Measurements from ENCODE around the gene MAMLD1.

MAMLD1 gene

GRCh38 chrX:150362599-150363481 is at the start of gene MAMLD1:
TSS of gene MAMLD1 (plus strand) at chrX:150363317. CDS start at chrX:150445517, 82,200 bp downstream.
- DNase-seq (ENCODE audit: low read depth): peak; percentile 74
- no peak for TF ChIP-seq CTCF (conservative IDR thresholded peaks at IDR 0.05; ENCODE audit: control insufficient read depth, insufficient read depth, low read depth, low read length)
- H3K4me3 ChIP-seq (ENCODE audit: control insufficient read depth, low read depth, low read length): peak within 1 kb of the TSS; percentile 57

- no peak for TF ChIP-seq CTCF (conservative IDR thresholded peaks at IDR 0.05; ENCODE audit: control insufficient read depth, insufficient read depth, low read depth, low read length)
- DNase-seq (ENCODE audit: low read depth): no peak
- no peak overlapping the region for H3K4me3 ChIP-seq (ENCODE audit: control insufficient read depth, low read depth, low read length)
Observed at GRCh38 chrX:150313514-150313913, 49.6 kb upstream of the MAMLD1 start.

GRCh38 chrX:150314186-150314585 is 48.9 kb upstream of the MAMLD1 start:
- DNase-seq (ENCODE audit: low read depth): no peak
- TF ChIP-seq CTCF (conservative IDR thresholded peaks at IDR 0.05; ENCODE audit: control insufficient read depth, insufficient read depth, low read depth, low read length): no peak
- H3K4me3 ChIP-seq (ENCODE audit: control insufficient read depth, low read depth, low read length): no peak overlapping the region

DNA sequence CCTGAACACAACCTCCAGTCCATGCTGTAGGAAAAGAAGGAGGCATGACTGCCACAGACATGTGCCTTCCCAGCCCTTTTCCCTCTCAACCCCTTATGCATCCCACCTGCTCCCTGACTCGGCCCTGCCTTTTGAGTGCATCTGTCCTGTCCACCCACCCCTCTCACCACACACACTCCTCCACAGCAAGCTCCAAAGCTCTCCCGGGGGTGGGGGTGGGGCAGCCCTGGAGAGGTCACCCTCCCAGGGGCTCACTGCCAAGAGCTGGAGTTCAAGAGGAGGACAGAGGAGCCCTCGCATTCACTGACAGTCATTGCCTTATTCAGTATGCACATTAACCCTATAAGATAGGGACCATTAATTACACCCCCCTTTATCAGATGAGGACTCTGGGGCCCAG is 46.6 kb upstream of the MAMLD1 start:
- TF ChIP-seq CTCF (conservative IDR thresholded peaks at IDR 0.05; ENCODE audit: control insufficient read depth, insufficient read depth, low read depth, low read length): no peak
- no peak for DNase-seq (ENCODE audit: low read depth)
- no peak overlapping the region for H3K4me3 ChIP-seq (ENCODE audit: control insufficient read depth, low read depth, low read length)

DNA sequence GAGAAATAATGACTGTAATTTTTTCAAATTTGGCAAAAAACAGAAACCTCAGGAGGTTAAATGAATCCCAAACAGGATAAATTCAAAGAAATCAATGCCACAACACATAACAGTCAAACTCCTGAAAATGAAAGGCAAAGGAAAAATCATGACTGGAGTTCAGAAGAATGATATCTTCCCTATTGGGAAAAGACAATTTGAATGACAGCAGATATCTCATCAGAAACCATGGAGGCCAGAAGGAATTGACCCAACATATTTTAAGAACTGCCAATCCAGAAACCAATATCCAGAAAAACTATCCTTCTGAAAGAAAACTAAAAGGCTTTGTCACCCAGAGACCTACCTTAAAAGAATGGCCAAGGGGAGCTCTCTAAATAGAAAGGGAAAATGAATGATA is 40.1 kb upstream of the MAMLD1 start:
- DNase-seq (ENCODE audit: low read depth): no peak
- no peak overlapping the region for H3K4me3 ChIP-seq (ENCODE audit: control insufficient read depth, low read depth, low read length)
- TF ChIP-seq CTCF (conservative IDR thresholded peaks at IDR 0.05; ENCODE audit: control insufficient read depth, insufficient read depth, low read depth, low read length): no peak

DNA sequence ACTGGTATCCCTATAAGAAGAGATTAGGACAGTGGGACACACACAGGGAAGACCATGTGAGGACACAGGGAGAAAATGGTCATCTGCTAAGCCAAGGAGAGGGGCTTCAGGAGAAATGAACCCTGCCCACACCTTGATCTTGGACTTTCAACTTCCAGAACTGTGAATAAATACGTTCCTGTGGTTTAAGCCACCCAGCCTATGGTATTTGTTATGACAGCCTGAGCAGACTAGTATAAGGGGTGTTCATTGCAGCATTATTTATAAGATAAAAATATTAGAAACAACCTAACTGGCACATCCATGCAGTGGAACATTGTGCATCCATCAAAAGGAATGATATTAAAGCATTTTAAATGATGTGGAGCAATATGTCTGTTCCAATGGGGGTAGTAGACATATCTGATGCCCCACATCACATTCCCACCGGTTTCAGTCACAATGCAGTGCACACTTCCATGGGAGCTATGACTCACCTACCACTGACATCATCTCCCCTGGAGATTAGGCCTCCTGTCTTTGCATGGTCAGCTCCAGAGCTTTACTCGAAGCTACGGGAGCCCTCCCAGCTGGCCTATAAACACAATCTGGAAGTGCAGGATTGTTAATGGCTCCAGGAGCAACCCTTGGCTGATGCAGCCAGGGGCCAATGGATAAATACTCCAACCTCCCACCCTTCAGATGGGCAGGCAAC is 38.9 kb upstream of the MAMLD1 start:
- TF ChIP-seq CTCF (conservative IDR thresholded peaks at IDR 0.05; ENCODE audit: control insufficient read depth, insufficient read depth, low read depth, low read length): no peak
- peak; percentile 87 for DNase-seq (ENCODE audit: low read depth)
- H3K4me3 ChIP-seq (ENCODE audit: control insufficient read depth, low read depth, low read length): no peak overlapping the region

Measured in fibroblast of mammary gland (primary cell).